HG03064 (cell line): ENCODE results near the gene TFAP2E.

Experiments used
- ATAC-seq: cut with Tn5 transposase; IDR thresholded peaks from one replicate; pipeline ENCODE4 v1.9.1; 2021; ENCODE audit warnings: low read depth; ENCODE audit not compliant: unreplicated experiment

The TFAP2E gene

GRCh38 chr1:35591211-35591610 is 18.1 kb downstream of the TFAP2E start:
- no peak for ATAC-seq

GRCh38 chr1:35592991-35593769 is 20.1 kb downstream of the TFAP2E start:
- no peak for ATAC-seq

- ATAC-seq, result no peak
These were observed 21.1 kb downstream of the TFAP2E start for GRCh38 chr1:35594005-35594760.

GRCh38 chr1:35595684-35596083 is 22.6 kb downstream of the TFAP2E start:
- no peak for ATAC-seq

- no peak for ATAC-seq
These were observed 24.8 kb downstream of the TFAP2E start for GRCh38 chr1:35597870-35598269.

GRCh38 chr1:35598895-35599294 is 25.8 kb downstream of the TFAP2E start:
- no peak for ATAC-seq

- no peak for ATAC-seq
These were observed 26.3 kb downstream of the TFAP2E start for GRCh38 chr1:35599411-35599810.

GRCh38 chr1:35600593-35600992 is 27.5 kb downstream of the TFAP2E start:
- ATAC-seq, result no peak

- no peak for ATAC-seq
These were observed 30.4 kb downstream of the TFAP2E start for GRCh38 chr1:35603468-35603867.

GRCh38 chr1:35603941-35604340 is 30.8 kb downstream of the TFAP2E start:
- no peak for ATAC-seq

GRCh38 chr1:35605071-35605866 is 32.2 kb downstream of the TFAP2E start:
- ATAC-seq, result no peak

- no peak for ATAC-seq
These were observed 32.7 kb downstream of the TFAP2E start for GRCh38 chr1:35605867-35606182.

- no peak for ATAC-seq
These were observed 38.5 kb downstream of the TFAP2E start for GRCh38 chr1:35611655-35612054.

- ATAC-seq, result no peak
These were observed 42.3 kb downstream of the TFAP2E start for GRCh38 chr1:35615440-35615839.

GRCh38 chr1:35619237-35620121 is 46.4 kb downstream of the TFAP2E start:
- no peak for ATAC-seq

- no peak for ATAC-seq
These were observed 49.5 kb downstream of the TFAP2E start for GRCh38 chr1:35622510-35623178.

GRCh38 chr1:35623832-35624231 is 50.7 kb downstream of the TFAP2E start:
- ATAC-seq, result no peak

- ATAC-seq, result no peak
These were observed 55.9 kb downstream of the TFAP2E start for GRCh38 chr1:35629051-35629450.

- ATAC-seq, result no peak
These were observed 58.3 kb downstream of the TFAP2E start for GRCh38 chr1:35631396-35631795.

- ATAC-seq, result no peak
These were observed 60.4 kb downstream of the TFAP2E start for GRCh38 chr1:35633547-35633946.
